Esophagus muscularis mucosa (tissue), 4 donors: ENCODE data around the gene DPYD.

Experiments
- CTCF ChIP-seq, 3 experiments: fragments of 200-600 bp in 2 of 3; fragments of 450-650 bp in 1 of 3; sonication (generic) in 2 of 3; IDR thresholded peaks; one replicate each; pipeline ENCODE4 v1.5.1; 2017 to 2019; ENCODE audit warnings: antibody characterized with exemption in 3 of 3, mild to moderate bottlenecking in 2 of 3, moderate library complexity in 1 of 3
- EP300 ChIP-seq: sonication (generic); formaldehyde crosslinking; IDR thresholded peaks from one replicate; pipeline ENCODE4 v1.6.1; 2017; ENCODE audit warnings: antibody characterized with exemption
- POLR2A ChIP-seq: fragments of 450-650 bp; IDR thresholded peaks from one replicate; pipeline ENCODE4 v1.6.1; 2017; ENCODE audit warnings: antibody characterized with exemption, moderate library complexity, mild to moderate bottlenecking, low read depth

DNA sequence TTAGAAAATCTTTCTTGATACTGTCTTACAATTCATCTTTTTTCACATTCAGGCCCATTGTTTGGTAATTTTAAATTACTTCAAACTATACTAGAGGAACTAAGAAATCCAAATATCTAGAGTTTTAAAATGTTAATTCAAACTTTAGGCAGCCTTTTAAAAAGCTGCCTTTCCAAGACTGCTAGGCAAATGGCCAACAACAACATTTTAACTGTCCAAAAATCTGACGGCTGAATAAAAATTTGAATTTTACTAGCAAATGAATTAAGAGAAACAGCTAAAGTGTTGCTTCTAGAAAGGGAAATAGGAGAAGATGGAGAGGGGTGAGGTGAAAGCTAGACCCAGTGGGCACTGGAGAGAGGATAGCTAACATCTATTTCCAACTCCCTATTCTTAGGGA is 17.2 kb downstream of the DPYD start:
- TF ChIP-seq EP300 = no peak
- no peak for TF ChIP-seq CTCF (IDR thresholded peaks at IDR 0.05)
- TF ChIP-seq POLR2A = no peak
